GM18505 (cell line): ENCODE results near the gene TSSC4.

Source experiments
- ATAC-seq: cut with Tn5 transposase; IDR thresholded peaks from one replicate; pipeline ENCODE4 v1.9.1; 2021; ENCODE audit not compliant: unreplicated experiment
- POLR2A ChIP-seq: IDR thresholded peaks from 4 replicates; pipeline ENCODE4 v1.6.1; 2011; ENCODE audit warnings: borderline replicate concordance; ENCODE audit not compliant: insufficient read depth, insufficient read length; ENCODE audit errors: extremely low read depth

TSSC4 gene

DNA sequence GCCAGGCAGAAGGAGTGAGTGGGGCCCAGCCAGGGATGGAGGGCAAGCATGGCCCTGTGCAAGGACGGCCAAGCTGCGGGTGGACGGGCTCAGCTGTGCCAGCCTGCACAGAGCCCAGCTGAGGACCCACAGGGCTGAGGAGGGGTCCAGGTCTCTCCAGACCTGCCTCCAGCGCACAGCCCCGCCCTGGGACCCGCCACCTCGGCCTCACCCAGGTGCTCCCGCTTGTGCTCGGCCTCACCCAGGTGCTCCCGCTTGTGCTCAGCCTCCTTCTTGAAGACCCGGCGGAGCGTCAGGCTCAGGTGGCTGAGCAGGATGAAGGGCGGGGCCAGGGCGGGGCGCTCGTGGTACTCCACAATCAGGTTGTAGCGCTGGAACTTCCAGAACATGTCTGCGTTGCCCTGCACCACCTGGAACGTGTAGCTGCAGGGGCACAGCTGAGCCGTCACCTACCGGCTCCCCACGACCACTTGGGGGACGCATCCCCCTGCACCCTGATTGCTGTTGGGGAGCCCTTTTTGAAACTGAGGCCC, 6.4 kb downstream of the TSSC4 start:
- no peak for ATAC-seq
- no peak for TF ChIP-seq POLR2A

DNA sequence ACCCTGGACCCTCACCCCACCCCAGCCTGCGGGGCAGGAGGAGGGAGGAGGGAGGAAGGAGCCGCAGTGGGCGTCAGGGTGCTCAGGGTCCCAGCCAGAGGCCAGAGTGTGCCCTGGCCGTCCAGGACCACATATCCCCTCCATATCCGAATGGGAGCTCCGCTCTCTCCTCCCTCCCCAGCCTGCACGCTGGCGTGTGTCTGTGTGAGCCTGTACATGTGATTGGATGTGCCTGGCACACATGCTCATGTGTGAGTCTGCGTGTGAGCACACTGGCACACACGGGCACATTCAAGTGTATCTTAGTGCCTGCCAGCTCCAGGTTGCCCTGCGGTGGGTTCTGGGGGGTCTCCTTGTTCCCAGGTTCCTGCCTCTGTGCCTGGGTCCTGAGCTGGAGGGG, 8.1 kb downstream of the TSSC4 start:
- ATAC-seq = no peak
- TF ChIP-seq POLR2A = no peak

DNA sequence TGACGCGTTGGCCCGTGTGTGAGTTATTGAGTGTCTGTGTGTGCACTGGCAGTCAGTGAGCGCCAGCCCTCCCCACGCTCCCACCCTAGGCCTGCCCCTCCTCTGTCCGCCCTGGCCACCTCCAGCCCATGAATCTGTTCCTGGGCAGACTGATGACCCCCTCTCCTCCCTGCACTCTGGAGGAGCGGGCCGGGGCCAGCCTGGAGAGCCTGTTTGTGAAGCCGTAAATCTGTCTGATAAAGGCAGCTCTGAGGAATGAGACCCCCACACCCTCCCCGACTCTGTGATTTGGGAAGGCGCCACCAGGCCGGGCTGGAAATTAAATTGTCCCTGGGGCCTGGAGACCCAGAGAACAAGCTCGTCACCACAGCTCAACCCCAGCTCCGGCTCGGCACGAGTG, 8.6 kb downstream of the TSSC4 start:
- TF ChIP-seq POLR2A = no peak

DNA sequence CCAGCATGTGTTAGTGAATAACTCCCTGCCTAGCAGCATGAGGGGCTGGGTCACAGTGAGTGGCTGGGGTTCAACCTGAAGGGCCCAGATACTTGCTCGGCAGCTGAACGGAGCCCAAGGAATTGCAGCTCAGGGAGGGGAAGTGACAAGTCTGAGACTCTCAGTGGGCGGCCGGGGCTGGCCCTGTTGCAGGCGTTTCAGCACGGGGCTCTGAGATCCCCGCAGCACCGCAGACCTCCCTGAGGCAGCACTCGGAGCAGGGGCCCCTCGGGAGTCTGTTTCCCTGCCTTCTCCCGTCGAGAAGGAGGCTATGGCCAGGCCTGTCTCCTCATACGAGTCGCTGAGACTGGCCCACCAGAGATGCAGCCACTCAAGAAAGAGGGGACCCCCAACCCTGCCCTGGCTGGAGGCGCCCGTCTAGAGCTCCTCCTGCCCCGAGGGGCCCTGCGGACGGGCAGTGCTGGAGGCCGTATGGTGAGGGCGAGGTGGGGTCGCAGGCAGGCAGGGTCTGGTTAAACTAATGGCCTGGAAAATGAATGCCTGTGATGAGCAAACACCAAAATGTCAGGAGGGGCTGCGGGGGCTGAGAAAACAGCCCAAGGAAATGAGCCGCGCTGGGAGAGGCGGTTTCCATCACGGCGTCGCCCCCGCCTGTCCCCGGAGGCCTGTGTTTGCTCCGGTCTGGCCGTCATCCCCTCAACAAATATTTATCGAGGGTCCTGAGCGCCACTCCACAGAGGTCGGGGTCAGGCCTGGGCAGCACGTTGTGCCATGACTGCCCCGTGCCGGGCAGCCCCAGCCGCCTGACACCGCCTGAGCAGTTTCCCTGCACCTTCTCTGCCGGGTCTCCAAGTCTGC, 9.3 kb downstream of the TSSC4 start:
- ATAC-seq = no peak
- TF ChIP-seq POLR2A = no peak

More for the DNA sequence above, 8.6 kb downstream of the TSSC4 start:
- no peak for ATAC-seq

DNA sequence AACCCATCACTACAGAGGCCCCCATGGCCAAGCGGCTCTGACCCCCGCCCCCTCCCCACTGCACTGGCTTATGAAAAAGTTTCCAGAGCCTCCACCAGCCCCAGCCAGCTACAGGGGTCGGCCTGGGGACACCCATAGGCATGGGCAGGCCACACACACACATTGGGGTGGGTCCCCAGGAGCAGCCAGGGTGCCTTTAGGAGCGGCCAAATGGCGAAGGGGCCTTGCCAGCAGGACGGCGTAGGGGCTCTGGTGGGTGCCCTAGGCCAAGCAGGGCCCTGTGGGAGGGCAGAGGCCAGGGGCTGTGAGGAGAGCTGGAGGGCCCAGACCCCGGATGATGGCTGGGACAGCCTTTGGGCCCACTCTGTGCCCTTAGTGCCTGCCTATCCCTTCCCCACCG, 10.1 kb downstream of the TSSC4 start:
- ATAC-seq = no peak
- no peak for TF ChIP-seq POLR2A

DNA sequence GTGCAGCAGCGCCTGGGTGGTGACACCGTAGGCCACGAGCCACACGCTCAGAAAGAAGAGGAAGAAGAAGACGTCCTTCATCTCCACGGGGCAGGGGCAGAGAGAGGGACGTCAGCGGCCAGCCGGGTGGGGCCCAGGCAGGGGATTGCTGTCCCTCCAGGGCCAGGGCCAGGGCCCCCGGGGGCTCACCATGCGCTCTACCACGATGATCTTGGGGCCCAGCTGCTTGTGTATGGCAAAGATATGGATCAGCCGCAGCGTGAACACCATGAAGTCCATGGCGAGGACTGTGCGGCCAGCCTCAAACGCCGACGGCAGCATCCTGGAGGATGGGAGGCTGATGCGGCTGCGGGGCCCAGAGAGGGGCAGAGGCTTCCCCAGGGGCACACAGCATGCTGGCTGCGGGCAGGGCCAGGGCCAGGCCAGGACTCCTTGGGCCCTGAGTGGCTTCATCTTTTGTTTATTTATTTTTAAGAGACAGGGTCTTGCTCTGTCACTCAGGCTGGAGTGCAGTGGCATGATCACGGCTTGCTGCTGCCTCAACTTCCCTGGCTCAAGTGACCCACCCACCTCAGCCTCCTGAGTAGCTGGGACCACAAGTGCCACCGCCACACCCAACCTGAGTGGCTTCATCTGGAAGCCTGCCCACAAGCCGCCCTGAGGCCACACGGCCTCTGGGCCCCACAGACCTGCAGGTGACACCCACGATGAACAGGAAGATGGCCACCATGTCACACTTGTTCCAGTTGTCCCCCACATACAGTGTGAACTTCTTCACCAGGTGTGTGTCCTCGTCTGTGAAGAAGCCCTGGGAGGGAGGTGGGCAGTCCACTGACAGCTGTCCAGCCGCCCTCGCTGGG, 11.1 kb downstream of the TSSC4 start:
- no peak for TF ChIP-seq POLR2A

DNA sequence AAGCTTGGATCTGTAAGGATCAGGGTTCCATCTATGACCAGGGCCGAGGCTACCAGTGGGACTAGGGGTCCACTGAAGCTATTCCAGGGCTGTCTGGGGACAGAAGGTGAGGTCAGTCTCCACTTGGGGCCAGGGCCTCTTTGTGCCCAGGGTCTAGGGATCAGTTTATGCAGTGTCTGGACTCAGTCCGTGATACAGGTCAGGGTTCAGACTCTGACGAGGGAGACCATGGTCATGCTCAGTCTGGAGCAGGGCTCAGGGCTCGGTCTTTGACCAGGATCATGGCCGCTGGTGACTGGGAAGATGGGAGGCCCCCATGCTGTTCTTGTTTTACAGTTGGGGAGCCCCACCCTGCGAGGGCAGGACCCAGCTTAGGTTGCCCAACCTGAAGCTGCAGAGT, 11.8 kb downstream of the TSSC4 start:
- no peak for ATAC-seq
- TF ChIP-seq POLR2A = no peak

More for the DNA sequence above, 11.1 kb downstream of the TSSC4 start:
- ATAC-seq = no peak

DNA sequence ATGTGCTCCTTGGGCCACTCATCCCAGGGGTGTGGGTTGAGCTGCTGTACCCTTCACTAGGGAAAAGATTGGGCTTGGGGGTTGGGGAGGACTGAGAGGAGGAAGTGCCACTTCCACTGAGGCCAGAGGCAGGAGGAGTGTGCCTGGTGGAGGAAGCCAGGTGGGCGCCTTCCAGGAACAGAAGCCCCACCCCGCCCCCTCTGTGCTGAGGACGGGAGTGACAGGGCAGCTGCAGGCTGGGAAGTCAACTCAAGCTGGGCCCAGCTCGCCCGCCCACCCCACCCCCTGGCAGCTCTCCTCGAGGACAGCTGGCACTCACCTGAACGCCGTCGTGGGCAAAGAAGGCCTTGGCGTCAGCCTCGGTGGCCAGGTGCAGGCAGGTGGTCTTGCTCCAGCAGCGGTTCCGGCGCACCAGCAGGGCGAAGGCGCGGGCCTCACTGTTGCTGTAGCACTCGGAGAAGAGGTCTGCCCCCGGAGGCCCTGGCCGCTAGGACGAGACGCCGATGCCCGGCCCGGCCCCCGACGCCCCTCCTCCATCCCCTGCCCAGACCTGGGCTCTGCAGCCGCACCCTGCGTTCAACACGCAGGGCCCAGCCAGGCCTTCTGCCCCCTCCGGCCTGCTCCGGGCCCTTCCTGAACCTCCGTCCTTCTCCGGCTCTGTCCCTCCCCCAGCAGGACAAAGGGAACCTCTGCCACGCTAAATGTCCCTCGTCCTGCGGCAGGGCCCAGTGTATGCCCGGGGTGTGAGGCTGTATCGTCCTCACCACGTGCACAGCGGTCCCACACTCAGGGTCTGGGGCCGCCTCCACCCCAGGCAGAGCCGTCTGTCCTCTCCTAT, 13.4 kb downstream of the TSSC4 start:
- no peak for TF ChIP-seq POLR2A
- no peak for ATAC-seq

DNA sequence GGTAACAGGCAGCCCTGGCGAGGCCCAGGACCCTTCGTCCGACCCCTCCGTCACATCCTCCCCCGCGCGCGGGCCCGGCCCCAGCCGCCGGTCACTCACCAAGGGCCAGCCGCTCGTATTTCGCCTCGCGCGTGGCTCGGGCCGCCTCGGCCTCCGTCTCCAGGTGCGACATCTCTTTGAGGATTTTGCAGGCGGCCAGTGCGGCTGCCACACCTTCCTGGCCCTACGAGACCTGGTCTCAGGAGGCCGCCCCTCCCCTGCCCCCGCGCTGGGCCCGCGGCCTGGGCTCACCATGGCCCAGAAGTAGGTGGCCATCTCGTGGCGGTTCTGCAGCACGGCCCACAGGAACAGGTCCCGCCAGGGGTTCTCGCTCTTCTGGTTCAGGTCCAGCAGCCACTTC, 14.1 kb downstream of the TSSC4 start:
- ATAC-seq = no peak
- no peak for TF ChIP-seq POLR2A

DNA sequence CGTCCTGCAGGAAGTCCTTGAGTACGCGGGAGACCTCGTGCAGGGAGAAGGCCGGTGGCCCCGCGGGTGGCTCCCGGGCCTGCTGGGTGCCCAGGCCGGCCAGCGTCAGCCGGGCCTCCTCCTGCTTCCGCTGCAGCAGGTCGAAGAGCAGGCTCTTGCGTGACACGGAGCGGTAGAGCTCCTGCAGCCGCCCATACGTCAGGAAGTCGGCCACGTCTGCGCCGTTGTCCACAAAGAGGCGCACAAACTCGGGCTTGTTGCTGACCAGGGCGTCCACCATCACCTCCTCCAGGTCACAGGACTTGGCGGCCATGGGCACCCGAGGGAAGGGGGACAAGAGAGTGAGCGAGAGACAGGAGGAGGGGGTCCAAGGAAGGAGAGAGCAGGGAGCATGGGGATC, 14.6 kb downstream of the TSSC4 start:
- no peak for TF ChIP-seq POLR2A
- ATAC-seq = no peak

DNA sequence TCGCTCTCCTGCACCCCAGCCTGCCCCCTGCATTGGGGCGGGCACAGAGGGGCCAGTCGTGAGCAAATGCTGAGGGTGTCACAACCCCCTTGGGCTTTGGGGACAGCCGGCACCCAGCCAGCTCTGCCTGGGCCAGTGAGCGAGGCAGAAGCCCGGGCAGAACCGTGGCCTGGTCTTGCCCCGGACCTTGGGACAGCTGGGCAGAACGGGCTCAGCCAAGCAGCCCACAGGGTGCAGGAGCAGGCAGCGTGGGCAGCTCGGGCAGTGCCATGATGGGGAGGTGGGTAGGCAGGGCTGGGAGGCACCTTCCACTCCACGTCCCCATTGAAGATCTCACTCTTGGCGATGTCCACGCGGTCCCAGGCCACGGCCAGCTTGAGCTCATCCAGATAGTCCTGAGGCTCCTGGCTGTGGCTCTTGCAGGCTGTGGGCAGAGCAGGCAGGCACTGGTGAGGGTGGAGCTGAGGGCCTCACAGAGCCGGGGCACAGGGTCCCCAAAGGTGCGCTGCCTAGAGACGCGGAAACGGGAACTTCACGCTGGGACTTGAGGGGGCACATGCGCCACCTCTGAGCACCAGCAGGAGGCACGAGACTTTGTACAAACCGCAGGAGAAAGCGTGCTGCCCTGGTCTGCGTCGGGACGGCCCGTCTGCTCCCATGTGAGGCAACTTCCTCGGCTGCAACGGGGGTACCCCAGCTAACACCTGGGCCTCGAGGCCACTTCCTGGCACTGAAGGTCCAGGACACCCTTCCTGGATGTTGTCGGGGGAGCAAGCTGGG, 15.2 kb downstream of the TSSC4 start:
- ATAC-seq = no peak
- no peak for TF ChIP-seq POLR2A

DNA sequence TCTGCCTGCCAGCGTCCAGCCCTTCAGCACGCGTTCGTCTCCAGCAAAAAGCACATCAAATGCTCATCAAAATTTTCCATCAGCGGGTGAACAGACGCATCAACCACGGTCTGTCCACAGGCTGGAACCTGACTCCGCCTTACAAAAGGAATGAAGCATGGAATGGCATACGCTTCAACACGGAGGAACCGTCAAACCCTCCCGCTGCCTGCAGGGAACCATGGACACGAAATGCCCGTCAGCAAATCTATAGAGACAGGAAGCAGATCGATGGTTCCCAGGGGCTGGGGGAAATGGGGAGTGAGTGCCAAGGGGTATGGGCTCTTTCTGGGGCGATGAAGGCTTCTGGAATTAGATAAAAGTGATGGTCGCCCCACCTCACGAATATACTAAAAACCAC, 16.2 kb downstream of the TSSC4 start:
- no peak for TF ChIP-seq POLR2A
- ATAC-seq = no peak
